Measurements from ENCODE around the gene BZW1.

BZW1 gene

DNA sequence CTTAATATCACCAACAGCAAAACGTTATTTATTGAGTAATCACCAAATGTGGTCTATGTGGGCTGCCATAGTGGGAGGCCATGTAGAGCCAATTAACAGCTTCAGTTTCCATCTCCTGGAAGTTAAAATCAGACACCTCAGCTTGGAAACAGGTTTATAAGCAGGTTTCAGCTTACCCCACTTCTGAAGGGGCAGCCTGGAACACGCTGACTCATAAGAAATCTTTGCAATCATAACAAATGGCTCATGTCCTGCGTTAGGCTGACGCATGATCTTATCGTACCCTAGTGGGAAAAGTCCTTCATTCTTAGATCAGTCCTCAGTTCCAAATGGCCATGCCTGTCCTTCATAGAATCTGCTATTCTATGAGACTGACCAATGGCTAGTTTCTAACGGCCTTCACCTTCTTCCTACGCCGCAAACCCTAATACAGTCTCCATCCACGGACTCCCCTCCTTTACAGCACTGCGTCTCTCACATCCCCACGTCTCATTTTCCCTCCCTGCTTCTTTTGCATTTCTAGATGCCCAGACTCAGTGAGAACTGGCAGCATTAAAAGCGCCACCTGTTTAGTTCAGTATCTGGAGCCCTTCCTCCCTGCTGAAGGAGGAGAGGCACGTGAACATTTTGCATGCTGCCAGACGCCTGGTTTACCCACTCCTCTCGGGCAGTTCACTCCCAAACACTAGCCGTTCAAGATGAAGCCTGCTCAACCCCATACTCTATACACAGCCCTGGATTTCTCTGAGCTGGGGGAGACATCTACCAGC lies 24.2 kb upstream of the BZW1 start (continued):
- TF ChIP-seq, protein P1, sequence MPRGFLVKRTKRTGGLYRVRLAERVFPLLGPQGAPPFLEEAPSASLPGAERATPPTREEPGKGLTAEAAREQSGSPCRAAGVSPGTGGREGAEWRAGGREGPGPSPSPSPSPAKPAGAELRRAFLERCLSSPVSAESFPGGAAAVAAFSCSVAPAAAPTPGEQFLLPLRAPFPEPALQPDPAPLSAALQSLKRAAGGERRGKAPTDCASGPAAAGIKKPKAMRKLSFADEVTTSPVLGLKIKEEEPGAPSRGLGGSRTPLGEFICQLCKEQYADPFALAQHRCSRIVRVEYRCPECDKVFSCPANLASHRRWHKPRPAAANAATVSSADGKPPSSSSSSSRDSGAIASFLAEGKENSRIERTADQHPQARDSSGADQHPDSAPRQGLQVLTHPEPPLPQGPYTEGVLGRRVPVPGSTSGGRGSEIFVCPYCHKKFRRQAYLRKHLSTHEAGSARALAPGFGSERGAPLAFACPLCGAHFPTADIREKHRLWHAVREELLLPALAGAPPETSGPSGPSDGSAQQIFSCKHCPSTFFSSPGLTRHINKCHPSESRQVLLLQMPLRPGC (tag by site-specific recombination; IDR thresholded peaks at IDR 0.05), result peak; percentile 80
- TF ChIP-seq EGR2 (tag by site-specific recombination; IDR thresholded peaks at IDR 0.05; ENCODE audit: low read depth) (peak; percentile 51; the same call in 1 of the 2 replicates), ZNF660 (tag by site-specific recombination; IDR thresholded peaks at IDR 0.05) (peak; percentile 43; the same call in 1 of the 2 replicates), GLIS1 (tag by site-specific recombination; IDR thresholded peaks at IDR 0.05) (peak; percentile 93), ZNF791 (tag by site-specific recombination; IDR thresholded peaks at IDR 0.05) (no peak), ZBTB17 (tag by site-specific recombination; IDR thresholded peaks at IDR 0.05) (peak; percentile 76), ZBTB20 (tag by site-specific recombination; IDR thresholded peaks at IDR 0.05) (no peak), ZNF335 (tag by site-specific recombination; conservative IDR thresholded peaks at IDR 0.05) (no peak), ZNF423 (tag by site-specific recombination; IDR thresholded peaks at IDR 0.05) (no peak), ZNF571 (tag by site-specific recombination; IDR thresholded peaks at IDR 0.05) (no peak), ZNF19 (tag by site-specific recombination; IDR thresholded peaks at IDR 0.05; ENCODE audit: low read depth) (no peak), KLF8 (tag by site-specific recombination; IDR thresholded peaks at IDR 0.05) (no peak), ZFHX2 (tag by site-specific recombination; conservative IDR thresholded peaks at IDR 0.05) (peak; percentile 50; the same call in 1 of the 2 replicates), WT1 (tag by site-specific recombination; IDR thresholded peaks at IDR 0.05) (peak; percentile 59; the same call in 1 of the 2 replicates), ZNF311 (tag by site-specific recombination; IDR thresholded peaks at IDR 0.05; ENCODE audit: borderline replicate concordance) (no peak), SCRT2 (tag by site-specific recombination; IDR thresholded peaks at IDR 0.05) (peak; percentile 51; the same call in 1 of the 2 replicates), ZNF510 (tag by site-specific recombination; IDR thresholded peaks at IDR 0.05; ENCODE audit: insufficient replicate concordance) (no peak), KLF9 (tag by site-specific recombination; IDR thresholded peaks at IDR 0.05; ENCODE audit: low read depth) (no peak)
- TF ChIP-seq, protein P2, sequence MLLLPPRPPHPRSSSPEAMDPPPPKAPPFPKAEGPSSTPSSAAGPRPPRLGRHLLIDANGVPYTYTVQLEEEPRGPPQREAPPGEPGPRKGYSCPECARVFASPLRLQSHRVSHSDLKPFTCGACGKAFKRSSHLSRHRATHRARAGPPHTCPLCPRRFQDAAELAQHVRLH (tag by site-specific recombination; IDR thresholded peaks at IDR 0.05), result no peak
- TF ChIP-seq, protein P3, sequence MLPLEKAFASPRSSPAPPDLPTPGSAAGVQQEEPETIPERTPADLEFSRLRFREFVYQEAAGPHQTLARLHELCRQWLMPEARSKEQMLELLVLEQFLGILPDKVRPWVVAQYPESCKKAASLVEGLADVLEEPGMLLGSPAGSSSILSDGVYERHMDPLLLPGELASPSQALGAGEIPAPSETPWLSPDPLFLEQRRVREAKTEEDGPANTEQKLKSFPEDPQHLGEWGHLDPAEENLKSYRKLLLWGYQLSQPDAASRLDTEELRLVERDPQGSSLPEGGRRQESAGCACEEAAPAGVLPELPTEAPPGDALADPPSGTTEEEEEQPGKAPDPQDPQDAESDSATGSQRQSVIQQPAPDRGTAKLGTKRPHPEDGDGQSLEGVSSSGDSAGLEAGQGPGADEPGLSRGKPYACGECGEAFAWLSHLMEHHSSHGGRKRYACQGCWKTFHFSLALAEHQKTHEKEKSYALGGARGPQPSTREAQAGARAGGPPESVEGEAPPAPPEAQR (tag by site-specific recombination; IDR thresholded peaks at IDR 0.05), result no peak
- TF ChIP-seq, protein P4, sequence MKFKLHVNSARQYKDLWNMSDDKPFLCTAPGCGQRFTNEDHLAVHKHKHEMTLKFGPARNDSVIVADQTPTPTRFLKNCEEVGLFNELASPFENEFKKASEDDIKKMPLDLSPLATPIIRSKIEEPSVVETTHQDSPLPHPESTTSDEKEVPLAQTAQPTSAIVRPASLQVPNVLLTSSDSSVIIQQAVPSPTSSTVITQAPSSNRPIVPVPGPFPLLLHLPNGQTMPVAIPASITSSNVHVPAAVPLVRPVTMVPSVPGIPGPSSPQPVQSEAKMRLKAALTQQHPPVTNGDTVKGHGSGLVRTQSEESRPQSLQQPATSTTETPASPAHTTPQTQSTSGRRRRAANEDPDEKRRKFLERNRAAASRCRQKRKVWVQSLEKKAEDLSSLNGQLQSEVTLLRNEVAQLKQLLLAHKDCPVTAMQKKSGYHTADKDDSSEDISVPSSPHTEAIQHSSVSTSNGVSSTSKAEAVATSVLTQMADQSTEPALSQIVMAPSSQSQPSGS (tag by site-specific recombination; IDR thresholded peaks at IDR 0.05; ENCODE audit: low read depth), result no peak
- TF ChIP-seq, protein P5, sequence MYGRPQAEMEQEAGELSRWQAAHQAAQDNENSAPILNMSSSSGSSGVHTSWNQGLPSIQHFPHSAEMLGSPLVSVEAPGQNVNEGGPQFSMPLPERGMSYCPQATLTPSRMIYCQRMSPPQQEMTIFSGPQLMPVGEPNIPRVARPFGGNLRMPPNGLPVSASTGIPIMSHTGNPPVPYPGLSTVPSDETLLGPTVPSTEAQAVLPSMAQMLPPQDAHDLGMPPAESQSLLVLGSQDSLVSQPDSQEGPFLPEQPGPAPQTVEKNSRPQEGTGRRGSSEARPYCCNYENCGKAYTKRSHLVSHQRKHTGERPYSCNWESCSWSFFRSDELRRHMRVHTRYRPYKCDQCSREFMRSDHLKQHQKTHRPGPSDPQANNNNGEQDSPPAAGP (tag by site-specific recombination; IDR thresholded peaks at IDR 0.05), result 0 out of 2 replicates have a peak, but pooled peaks have one; percentile 28
- TF ChIP-seq, protein P6, sequence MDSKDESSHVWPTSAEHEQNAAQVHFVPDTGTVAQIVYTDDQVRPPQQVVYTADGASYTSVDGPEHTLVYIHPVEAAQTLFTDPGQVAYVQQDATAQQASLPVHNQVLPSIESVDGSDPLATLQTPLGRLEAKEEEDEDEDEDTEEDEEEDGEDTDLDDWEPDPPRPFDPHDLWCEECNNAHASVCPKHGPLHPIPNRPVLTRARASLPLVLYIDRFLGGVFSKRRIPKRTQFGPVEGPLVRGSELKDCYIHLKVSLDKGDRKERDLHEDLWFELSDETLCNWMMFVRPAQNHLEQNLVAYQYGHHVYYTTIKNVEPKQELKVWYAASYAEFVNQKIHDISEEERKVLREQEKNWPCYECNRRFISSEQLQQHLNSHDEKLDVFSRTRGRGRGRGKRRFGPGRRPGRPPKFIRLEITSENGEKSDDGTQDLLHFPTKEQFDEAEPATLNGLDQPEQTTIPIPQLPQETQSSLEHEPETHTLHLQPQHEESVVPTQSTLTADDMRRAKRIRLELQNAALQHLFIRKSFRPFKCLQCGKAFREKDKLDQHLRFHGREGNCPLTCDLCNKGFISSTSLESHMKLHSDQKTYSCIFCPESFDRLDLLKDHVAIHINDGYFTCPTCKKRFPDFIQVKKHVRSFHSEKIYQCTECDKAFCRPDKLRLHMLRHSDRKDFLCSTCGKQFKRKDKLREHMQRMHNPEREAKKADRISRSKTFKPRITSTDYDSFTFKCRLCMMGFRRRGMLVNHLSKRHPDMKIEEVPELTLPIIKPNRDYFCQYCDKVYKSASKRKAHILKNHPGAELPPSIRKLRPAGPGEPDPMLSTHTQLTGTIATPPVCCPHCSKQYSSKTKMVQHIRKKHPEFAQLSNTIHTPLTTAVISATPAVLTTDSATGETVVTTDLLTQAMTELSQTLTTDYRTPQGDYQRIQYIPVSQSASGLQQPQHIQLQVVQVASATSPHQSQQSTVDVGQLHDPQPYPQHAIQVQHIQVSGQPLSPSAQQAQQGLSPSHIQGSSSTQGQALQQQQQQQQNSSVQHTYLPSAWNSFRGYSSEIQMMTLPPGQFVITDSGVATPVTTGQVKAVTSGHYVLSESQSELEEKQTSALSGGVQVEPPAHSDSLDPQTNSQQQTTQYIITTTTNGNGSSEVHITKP (tag by site-specific recombination; IDR thresholded peaks at IDR 0.05), result peak; percentile 56; the same call in 1 of the 2 replicates
- TF ChIP-seq, protein P7, sequence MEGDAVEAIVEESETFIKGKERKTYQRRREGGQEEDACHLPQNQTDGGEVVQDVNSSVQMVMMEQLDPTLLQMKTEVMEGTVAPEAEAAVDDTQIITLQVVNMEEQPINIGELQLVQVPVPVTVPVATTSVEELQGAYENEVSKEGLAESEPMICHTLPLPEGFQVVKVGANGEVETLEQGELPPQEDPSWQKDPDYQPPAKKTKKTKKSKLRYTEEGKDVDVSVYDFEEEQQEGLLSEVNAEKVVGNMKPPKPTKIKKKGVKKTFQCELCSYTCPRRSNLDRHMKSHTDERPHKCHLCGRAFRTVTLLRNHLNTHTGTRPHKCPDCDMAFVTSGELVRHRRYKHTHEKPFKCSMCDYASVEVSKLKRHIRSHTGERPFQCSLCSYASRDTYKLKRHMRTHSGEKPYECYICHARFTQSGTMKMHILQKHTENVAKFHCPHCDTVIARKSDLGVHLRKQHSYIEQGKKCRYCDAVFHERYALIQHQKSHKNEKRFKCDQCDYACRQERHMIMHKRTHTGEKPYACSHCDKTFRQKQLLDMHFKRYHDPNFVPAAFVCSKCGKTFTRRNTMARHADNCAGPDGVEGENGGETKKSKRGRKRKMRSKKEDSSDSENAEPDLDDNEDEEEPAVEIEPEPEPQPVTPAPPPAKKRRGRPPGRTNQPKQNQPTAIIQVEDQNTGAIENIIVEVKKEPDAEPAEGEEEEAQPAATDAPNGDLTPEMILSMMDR (tag by site-specific recombination; IDR thresholded peaks at IDR 0.05), result no peak
- TF ChIP-seq, protein P8, sequence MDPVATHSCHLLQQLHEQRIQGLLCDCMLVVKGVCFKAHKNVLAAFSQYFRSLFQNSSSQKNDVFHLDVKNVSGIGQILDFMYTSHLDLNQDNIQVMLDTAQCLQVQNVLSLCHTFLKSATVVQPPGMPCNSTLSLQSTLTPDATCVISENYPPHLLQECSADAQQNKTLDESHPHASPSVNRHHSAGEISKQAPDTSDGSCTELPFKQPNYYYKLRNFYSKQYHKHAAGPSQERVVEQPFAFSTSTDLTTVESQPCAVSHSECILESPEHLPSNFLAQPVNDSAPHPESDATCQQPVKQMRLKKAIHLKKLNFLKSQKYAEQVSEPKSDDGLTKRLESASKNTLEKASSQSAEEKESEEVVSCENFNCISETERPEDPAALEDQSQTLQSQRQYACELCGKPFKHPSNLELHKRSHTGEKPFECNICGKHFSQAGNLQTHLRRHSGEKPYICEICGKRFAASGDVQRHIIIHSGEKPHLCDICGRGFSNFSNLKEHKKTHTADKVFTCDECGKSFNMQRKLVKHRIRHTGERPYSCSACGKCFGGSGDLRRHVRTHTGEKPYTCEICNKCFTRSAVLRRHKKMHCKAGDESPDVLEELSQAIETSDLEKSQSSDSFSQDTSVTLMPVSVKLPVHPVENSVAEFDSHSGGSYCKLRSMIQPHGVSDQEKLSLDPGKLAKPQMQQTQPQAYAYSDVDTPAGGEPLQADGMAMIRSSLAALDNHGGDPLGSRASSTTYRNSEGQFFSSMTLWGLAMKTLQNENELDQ (tag by site-specific recombination; IDR thresholded peaks at IDR 0.05; ENCODE audit: low read depth), result no peak

Measured in HEK293 (cell line).